Kidney epithelial cell (primary cell): ENCODE results near the gene PPP1R2C. TPM values are rescaled to one million over a fixed set of nuclear protein-coding genes. Genes with fewer than 3 reads are reported as not detected.

ENCODE experiments used
- DNase-seq: peaks from one replicate; pipeline ENCODE4 v3.0.0-alpha.2; 2010; ENCODE audit warnings: low read depth
- H3K27me3 ChIP-seq: 2 replicates; pipeline ENCODE4 v1.6.0; 2011; ENCODE audit warnings: low read length; ENCODE audit not compliant: control insufficient read depth, insufficient read depth
- H3K36me3 ChIP-seq: 2 replicates; pipeline ENCODE4 v1.5.1; 2011; ENCODE audit warnings: low read length; ENCODE audit not compliant: control insufficient read depth, insufficient read depth
- H3K4me3 ChIP-seq: 2 replicates; pipeline ENCODE4 v1.5.1; 2011; ENCODE audit warnings: low read depth, mild to moderate bottlenecking, control low read depth, low read length
- CTCF ChIP-seq: IDR thresholded peaks from 2 replicates; pipeline ENCODE4 v1.5.1; 2011; ENCODE audit warnings: mild to moderate bottlenecking, moderate library complexity, low read length, control low read depth, inconsistent platforms; ENCODE audit not compliant: insufficient read depth, poor library complexity, severe bottlenecking
- total RNA-seq: library from RNA; depleted of rRNA; stranded (reverse); fragments of >200 nt; gene quantifications from 2 replicates; pipeline ENCODE4 v1.2.3, GENCODE V29; 2015

Gene PPP1R2C
- total RNA-seq: not detected in 2 replicates

- no peak for TF ChIP-seq CTCF
- H3K36me3 ChIP-seq: no peaks in the 10 kb centered on the region
- DNase-seq: no peak
Observed at GRCh38 chrX:42778096-42778495, at the start of gene PPP1R2C. Gene PPP1R2C, minus strand, starts transcription at chrX:42778163. Its CDS starts 84 bp downstream, at chrX:42778079.

GRCh38 chrX:42825201-42825600 is 47.2 kb upstream of the PPP1R2C start:
- DNase-seq: no peak

More at GRCh38 chrX:42778096-42778495, at the start of gene PPP1R2C:
- H3K27me3 ChIP-seq: no peaks in the 10 kb centered on the region
- H3K4me3 ChIP-seq: no peak within 1 kb of the TSS

GRCh38 chrX:42824541-42824940 is 46.6 kb upstream of the PPP1R2C start:
- DNase-seq: no peak
- no peak for TF ChIP-seq CTCF
- no peaks in the 10 kb centered on the region for H3K27me3 ChIP-seq
- H3K36me3 ChIP-seq: no peaks in the 10 kb centered on the region
- no peak overlapping the region for H3K4me3 ChIP-seq

More at GRCh38 chrX:42825201-42825600, 47.2 kb upstream of the PPP1R2C start:
- TF ChIP-seq CTCF: no peak
- Histone ChIP-seq H3K36me3 (no peaks in the 10 kb centered on the region), H3K4me3 (no peak overlapping the region), H3K27me3 (no peaks in the 10 kb centered on the region)

- DNase-seq: no peak
- no peak for TF ChIP-seq CTCF
- H3K27me3 ChIP-seq: no peaks in the 10 kb centered on the region
- H3K4me3 ChIP-seq: no peak overlapping the region
- H3K36me3 ChIP-seq: no peaks in the 10 kb centered on the region
Observed at GRCh38 chrX:42823443-42823842, 45.5 kb upstream of the PPP1R2C start.

- no peak for DNase-seq
- Histone ChIP-seq H3K36me3 (no peaks in the 10 kb centered on the region), H3K4me3 (no peak overlapping the region), H3K27me3 (no peaks in the 10 kb centered on the region)
- TF ChIP-seq CTCF: no peak
Observed at GRCh38 chrX:42821803-42822443, 44.0 kb upstream of the PPP1R2C start.
